Stimulated activated CD4-positive, alpha-beta T cell treated with anti-CD3 and anti-CD28 coated beads, Interleukin-12 subunit alpha, Interleukin-12 subunit beta, amount 100 ng/mL, for 48 hours (primary cell): ENCODE data around the gene MAPKAPK2.

Source experiments
- DNase-seq, 3 donors: peaks; one replicate each; pipeline ENCODE4 v3.0.0-alpha.2; 2020; ENCODE audit warnings: low read depth in 2 of 3, low spot score in 1 of 3

The MAPKAPK2 gene

GRCh38 chr1:206702260-206702659 lies 17.6 kb downstream of the MAPKAPK2 start:
- no peak for DNase-seq

DNA sequence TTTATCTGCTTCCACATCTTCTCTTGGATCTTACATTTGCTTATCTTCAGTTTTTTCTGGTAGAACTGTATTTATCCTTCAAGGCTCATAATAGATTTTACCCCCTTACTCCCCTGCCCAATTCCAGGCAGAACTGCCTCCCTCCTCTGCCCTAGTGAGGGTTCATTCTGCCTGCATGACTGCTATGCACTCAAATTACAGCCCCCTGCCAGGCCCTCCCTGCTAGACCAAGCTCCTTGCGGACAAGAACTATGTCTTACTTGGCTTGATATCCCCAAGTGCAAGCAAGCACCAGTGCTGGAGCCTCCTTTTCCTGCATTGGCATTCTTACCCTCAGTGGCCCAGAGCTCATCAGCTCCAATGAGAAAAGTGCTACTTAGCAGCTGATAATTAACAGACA lies 18.1 kb downstream of the MAPKAPK2 start:
- no peak for DNase-seq

GRCh38 chr1:206703661-206704060 lies 19.0 kb downstream of the MAPKAPK2 start:
- DNase-seq, result peak; percentile 36 to 42 (median 40)

DNA sequence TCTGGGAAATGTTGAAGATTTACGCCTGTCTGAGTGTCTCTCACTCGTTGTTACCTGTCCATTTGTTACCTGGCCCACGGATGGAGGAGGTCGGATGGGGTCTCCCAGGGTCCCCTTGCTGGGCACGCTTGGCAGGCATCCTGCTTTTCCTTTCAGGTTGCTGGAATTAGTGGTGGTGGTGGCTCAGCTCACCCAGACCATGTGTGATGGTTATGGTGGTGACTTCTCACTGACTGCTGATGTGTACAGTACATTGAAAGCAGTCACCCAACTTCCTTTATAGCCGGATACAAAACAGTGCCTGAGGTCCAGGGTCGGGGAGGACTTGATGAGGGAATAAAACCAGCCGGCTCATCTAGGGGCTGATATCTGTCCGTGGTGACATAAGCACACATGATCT lies 19.5 kb downstream of the MAPKAPK2 start:
- no peak for DNase-seq

DNA sequence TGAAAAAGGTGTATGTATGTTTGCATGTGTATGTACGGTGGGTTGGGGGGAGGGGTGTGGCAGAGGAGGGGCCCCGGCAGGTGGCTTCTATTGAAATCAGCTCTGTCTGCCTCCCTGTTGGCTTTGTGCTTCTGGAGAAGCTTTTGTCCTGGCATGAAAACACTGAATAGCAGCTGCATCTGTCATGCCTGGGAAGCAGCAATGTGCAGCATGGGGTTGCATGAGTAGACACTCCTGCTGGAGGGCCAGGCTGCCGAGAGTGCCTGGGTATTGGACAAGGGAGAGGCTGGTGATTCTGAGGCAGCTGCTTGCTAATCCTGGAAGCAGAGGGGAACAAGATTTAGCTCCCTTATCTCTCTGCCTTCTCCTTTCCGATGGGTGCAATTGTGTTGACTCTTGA lies 20.5 kb downstream of the MAPKAPK2 start:
- DNase-seq, result no peak

DNA sequence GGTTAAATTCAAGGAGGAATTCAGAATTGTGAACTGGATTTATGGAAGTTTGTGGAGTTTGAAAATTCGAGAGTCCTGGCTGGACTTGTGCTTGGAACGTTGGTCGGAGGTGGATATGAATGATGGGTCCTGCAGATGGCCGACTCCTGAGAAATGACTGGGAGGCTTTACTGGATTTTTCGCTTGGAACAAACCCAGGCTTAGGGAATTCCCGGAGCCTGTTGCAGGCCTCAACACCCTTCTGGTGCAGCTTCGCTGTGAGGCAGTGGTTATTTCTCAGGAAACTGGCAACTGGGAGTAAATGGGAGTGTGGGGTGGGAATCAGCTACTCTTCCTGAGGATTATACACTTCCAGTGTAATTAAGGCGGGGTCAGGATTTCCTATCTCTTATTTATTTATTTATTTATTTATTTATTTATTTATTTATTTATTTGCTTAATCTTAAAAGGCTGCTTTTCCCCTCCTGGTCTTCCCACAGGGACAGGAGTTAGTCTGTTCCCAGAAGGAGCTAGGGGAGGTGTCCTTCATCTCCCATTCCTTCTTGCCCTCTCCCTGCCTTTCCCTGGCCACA lies 21.1 kb downstream of the MAPKAPK2 start:
- DNase-seq, result no peak

DNA sequence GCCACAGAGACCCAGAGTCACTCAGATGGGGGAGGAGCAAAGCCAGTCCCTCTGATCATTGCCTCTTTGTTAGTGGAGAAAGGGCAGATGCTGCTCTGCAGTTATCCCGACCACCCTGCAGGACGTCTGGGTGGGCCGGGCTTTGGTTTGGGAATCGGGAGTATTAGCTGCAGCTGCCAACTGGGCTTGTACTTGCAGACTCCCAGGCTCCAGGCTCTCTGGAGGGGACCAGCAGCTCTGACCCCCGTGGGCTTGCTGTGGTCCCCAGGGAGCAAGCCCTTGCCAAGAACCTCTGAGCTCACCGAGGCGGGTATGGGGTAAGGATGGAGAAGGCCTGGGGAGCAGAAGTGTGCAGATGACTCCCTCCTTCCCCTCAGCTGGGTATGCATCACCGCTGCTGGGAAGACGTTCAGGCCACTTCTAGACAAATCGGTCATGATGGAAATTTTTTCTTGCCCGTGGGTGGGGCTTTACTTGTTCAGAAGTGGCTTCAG lies 21.6 kb downstream of the MAPKAPK2 start:
- DNase-seq, result peak; percentile 49 to 80 (median 68)

DNA sequence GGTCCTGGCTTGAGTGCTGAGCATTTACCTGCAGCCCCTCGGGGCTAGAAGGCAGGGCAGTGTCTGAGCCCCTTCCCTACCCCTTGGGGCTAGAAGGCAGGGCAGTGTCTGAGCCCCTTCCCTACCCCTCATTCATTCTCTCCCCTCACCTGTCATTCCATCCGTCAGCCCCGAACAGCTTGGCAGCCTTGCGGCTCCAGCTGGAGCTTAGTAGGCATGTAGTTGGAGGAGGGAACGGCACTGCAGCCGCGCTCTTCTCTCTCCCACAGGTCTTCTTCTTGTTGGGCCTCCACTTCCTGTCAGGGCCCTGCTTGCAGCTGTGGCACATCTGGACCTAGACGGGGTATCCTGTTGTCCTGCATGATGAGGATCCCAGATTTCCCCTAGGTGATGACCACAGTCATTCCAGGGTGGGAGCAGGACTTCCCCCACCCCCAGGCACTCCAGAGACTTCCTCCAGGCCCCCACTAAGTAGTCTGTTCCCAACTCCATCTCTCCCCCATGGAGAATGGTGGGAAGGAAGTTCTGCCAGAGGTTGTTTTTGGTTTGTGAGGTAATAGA lies 22.2 kb downstream of the MAPKAPK2 start:
- DNase-seq, result no peak

DNA sequence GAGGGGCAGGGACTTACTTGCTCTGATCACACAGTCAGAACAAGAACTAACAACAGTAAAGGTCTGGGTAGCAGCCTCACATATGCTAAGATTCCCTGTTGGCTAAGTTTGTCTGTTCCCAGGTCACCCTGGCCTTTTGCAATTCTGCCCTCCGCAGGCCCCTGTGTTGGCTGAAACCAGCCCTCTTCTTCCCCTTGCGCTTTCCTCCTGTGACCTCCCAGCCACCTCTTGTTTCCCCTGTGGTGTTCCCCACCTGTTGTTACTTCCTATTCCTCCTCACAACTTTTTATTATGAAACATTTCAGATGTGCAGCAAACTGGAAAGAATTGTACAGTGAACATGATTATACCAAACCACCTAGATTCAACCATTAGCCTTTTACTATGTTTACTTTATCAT lies 23.4 kb downstream of the MAPKAPK2 start:
- DNase-seq, result no peak

GRCh38 chr1:206708882-206709281 lies 24.2 kb downstream of the MAPKAPK2 start:
- DNase-seq, result no peak

DNA sequence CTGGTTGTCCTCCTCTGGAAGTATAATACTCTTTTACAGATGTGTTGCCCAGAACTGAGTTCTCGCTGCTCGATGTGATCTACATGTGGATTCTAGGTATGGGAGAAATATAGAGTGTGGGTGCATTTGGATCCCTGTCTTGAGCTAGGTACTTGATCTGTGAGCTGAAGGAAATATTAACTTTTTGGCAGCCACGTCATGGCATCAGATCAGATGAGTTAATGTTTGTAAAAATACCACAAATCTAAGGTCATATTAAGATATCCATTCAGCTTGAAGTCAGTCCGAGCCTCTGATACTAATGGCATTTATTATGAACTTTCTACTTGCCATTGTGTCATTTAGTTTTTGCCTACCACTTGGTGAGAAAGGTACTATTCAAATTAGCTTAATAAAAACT lies 24.6 kb downstream of the MAPKAPK2 start:
- DNase-seq, result no peak

DNA sequence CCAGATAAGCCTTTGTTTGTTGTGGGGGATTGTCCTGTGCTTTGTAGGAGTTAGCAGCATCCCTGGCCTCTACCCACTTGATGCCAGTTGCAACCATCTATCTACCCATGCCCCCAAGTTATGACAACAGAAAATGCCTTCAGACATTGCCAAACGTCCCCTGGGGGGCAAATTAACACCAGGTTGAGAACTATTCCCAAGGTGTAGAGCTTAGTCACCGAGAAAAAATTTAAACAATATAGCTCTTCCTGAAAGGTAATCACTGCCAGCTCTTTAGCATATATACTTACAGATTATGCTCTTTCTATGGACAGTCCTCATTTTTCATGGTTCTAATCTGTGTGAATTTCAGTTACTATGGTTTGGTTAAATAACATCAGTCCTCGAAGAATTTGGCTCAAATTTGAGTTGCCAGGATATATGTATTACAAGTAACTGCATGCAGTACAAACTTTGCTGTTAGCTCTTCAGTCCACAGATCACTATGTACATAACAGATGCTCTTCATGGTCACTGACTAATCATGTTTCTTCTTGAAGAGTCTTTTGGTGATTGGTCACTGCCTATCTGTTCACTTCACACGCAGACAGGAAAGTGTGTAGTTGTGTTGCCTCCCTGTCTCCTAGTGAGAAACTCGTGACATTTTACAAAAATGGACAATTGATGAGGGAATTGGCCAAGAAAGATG lies 25.2 kb downstream of the MAPKAPK2 start:
- no peak for DNase-seq

DNA sequence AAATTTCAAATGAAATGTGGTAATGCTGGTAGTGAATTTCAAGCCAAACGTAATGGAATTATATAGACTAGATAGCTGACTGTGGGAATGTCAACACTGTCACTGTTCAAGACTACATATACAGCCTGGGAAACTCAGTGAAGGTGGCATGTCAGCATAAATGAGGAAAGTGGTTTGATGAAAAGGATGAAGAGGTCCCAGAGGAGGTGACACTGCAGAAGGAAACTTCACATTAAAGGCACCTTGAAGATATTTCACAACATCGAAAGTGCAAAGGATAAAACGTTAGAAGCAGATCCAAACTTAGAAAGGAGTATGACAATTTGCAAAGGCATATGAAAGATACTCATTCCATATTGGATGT lies 25.7 kb downstream of the MAPKAPK2 start:
- no peak for DNase-seq

DNA sequence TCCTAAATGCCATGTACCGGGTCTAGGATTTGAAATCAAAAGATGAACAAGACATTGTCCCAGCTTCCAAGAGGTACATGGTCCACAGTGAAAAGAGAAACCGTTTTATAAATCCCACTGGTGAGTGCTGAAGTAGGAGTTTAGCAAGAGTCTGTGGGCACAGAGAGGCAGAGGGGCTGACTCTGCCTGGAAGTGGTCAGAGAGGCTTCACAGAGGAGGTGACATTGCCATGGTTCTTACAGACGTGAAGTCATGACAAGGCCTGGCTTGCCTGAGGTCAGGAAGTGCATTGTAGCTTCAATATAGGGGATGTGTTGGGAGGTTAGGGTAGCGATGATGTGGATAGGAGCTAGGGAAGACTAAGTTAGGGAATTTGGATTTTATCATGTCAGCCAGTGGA lies 28.4 kb downstream of the MAPKAPK2 start:
- no peak for DNase-seq

- DNase-seq, result no peak
Observed at GRCh38 chr1:206713910-206714312, 29.2 kb downstream of the MAPKAPK2 start.

GRCh38 chr1:206714331-206715058 lies 29.8 kb downstream of the MAPKAPK2 start:
- no peak for DNase-seq

DNA sequence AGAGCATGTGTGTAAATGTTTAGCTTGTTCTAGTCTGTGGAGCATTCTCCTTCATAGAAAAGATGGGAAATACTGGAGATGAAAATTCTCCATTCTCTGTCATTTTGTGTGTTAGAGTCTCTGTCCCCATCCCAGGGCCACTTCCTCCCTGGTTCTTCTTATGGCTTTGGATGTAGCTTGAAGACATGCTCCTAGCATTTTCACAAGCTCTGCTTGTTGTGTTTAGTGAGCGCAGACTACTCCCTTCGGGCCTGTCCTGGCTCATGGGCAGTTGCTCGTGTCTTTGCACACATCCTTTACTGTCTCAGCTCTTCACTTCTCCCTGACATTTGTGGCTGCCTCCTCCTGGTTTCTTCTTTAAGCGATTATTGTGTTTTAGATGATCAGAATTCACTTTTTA lies 30.4 kb downstream of the MAPKAPK2 start:
- no peak for DNase-seq

- DNase-seq, result no peak
Observed at GRCh38 chr1:206715552-206716158, 30.9 kb downstream of the MAPKAPK2 start.

DNA sequence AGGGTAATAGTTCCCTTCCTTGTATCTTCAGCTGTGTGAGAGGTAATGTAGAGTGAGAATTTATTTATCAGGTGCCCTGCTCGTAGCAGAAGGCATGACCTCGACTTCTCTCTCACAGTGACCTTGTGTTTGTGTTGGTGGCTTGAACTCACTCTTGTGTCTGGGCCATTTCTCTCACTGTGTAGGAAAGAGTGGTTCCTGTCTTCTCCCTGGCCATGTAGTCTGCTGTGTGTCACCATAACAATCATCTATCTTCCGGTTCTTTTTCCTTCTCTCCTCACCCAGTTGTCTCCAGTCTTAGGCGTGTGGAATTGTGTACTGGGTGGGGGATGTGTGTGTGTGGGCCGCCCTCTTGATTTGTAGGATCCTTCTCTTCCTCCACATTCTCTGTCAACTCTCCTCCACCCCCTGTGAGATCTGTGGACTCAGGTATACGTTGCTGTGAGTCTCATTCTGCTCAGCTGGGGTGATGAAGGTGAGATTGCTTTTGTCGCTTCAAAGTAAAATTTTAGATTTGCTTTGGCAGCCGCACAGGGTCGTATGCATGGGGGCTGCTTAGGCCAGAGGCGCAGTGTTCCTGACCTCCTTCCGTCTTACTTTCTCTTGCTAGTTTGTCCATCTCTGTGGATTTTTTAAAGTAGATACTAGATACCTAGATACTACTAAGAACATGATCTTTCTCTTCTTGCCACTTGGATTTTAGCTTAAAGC lies 31.6 kb downstream of the MAPKAPK2 start:
- no peak for DNase-seq

- no peak for DNase-seq
Observed at GRCh38 chr1:206716870-206717673, 32.4 kb downstream of the MAPKAPK2 start.
